Stimulated activated CD4-positive, alpha-beta T cell treated with anti-CD3 and anti-CD28 coated beads, TNF-alpha, amount 100 ng/mL, for 48 hours (primary cell): Measurements from ENCODE around the gene ZNF334.

Source experiments
- DNase-seq, 3 donors: peaks; one replicate each; pipeline ENCODE4 v3.0.0-alpha.2; 2020; ENCODE audit warnings: low read depth in 3 of 3

ZNF334 gene

GRCh38 chr20:46487628-46488027 lies 25.7 kb downstream of the ZNF334 start:
- no peak for DNase-seq

- DNase-seq, result no peak
Observed at GRCh38 chr20:46485431-46485830, 27.9 kb downstream of the ZNF334 start.

GRCh38 chr20:46484954-46485353 lies 28.4 kb downstream of the ZNF334 start:
- no peak for DNase-seq

GRCh38 chr20:46483879-46484278 lies 29.5 kb downstream of the ZNF334 start:
- DNase-seq, result no peak

GRCh38 chr20:46482864-46483263 lies 30.5 kb downstream of the ZNF334 start:
- DNase-seq, result no peak

GRCh38 chr20:46477640-46478039 lies 35.7 kb downstream of the ZNF334 start:
- no peak for DNase-seq

GRCh38 chr20:46477225-46477624 lies 36.1 kb downstream of the ZNF334 start:
- no peak for DNase-seq

- no peak for DNase-seq
Observed at GRCh38 chr20:46468508-46468907, 44.9 kb downstream of the ZNF334 start.

- DNase-seq, result no peak
Observed at GRCh38 chr20:46464451-46464850, 48.9 kb downstream of the ZNF334 start.

GRCh38 chr20:46463852-46464251 lies 49.5 kb downstream of the ZNF334 start:
- no peak for DNase-seq

- DNase-seq, result no peak
Observed at GRCh38 chr20:46461808-46462207, 51.6 kb downstream of the ZNF334 start.

GRCh38 chr20:46458866-46459750 lies 54.3 kb downstream of the ZNF334 start:
- DNase-seq, result no peak

GRCh38 chr20:46456255-46457028 lies 56.9 kb downstream of the ZNF334 start:
- no peak for DNase-seq

GRCh38 chr20:46455729-46456128 lies 57.6 kb downstream of the ZNF334 start:
- DNase-seq, result no peak
